H9 (cell line): Measurements from ENCODE around the gene ABCC12. TPM values are rescaled to one million over a fixed set of nuclear protein-coding genes. Genes with fewer than 3 reads are reported as not detected.

ENCODE experiments used
- DNase-seq: peaks from one replicate; pipeline ENCODE4 v3.0.0-alpha.2; 2017
- H2AFZ ChIP-seq: one replicate; pipeline ENCODE4 v1.6.1; 2013; ENCODE audit warnings: mild to moderate bottlenecking, low read length, control low read depth, moderate library complexity
- H2AK5ac ChIP-seq: 2 replicates; pipeline ENCODE4 v1.6.1; 2013; ENCODE audit warnings: low read length, control low read depth, mixed read lengths; ENCODE audit not compliant: insufficient read length
- H2BK120ac ChIP-seq: one replicate; pipeline ENCODE4 v1.6.1; 2013; ENCODE audit warnings: low read depth, mild to moderate bottlenecking, low read length, control low read depth, inconsistent platforms; ENCODE audit not compliant: poor library complexity, severe bottlenecking
- H2BK12ac ChIP-seq: 2 replicates; pipeline ENCODE4 v1.6.1; 2013; ENCODE audit warnings: low read length, control low read depth, mixed read lengths, low read depth; ENCODE audit not compliant: insufficient read length
- H2BK15ac ChIP-seq: 2 replicates; pipeline ENCODE4 v1.6.1; 2013; ENCODE audit warnings: low read depth, low read length, control low read depth
- H2BK20ac ChIP-seq: one replicate; pipeline ENCODE4 v1.6.1; 2013; ENCODE audit warnings: low read depth, mild to moderate bottlenecking, low read length, control low read depth, inconsistent platforms; ENCODE audit not compliant: poor library complexity, severe bottlenecking
- H2BK5ac ChIP-seq: 2 replicates; pipeline ENCODE4 v1.6.1; 2013; ENCODE audit warnings: low read length, control low read depth, mixed read lengths; ENCODE audit not compliant: insufficient read length
- H3K14ac ChIP-seq: 2 replicates; pipeline ENCODE4 v1.6.1; 2013; ENCODE audit warnings: low read length, control low read depth; ENCODE audit not compliant: insufficient read depth
- H3K18ac ChIP-seq: 2 replicates; pipeline ENCODE4 v1.6.1; 2013; ENCODE audit warnings: low read depth, mild to moderate bottlenecking, mixed read lengths, low read length, control low read depth; ENCODE audit not compliant: insufficient read length
- H3K23ac ChIP-seq: 2 replicates; pipeline ENCODE4 v1.6.1; 2013; ENCODE audit warnings: low read length, control low read depth, mixed read lengths, low read depth; ENCODE audit not compliant: insufficient read length
- H3K23me2 ChIP-seq: 2 replicates; pipeline ENCODE4 v1.6.1; 2013; ENCODE audit warnings: low read depth, mild to moderate bottlenecking, mixed read lengths, low read length, control low read depth; ENCODE audit not compliant: insufficient read length, poor library complexity, severe bottlenecking
- H3K27ac ChIP-seq: 2 replicates; pipeline ENCODE4 v1.5.1; 2013; ENCODE audit warnings: low read length, control low read depth, mixed read lengths, low read depth; ENCODE audit not compliant: insufficient read length
- H3K27me3 ChIP-seq: 2 replicates; pipeline ENCODE4 v1.6.1; 2013; ENCODE audit warnings: low read length, control low read depth, inconsistent platforms; ENCODE audit not compliant: insufficient read depth
- H3K4ac ChIP-seq: 2 replicates; pipeline ENCODE4 v1.6.1; 2013; ENCODE audit warnings: low read depth, mild to moderate bottlenecking, control low read depth, inconsistent platforms, low read length, moderate library complexity
- H3K4me1 ChIP-seq: 2 replicates; pipeline ENCODE4 v1.6.1; 2013; ENCODE audit warnings: low read length, control low read depth, inconsistent platforms; ENCODE audit not compliant: insufficient read depth
- H3K4me2 ChIP-seq: 2 replicates; pipeline ENCODE4 v1.6.1; 2013; ENCODE audit warnings: low read length, control low read depth, mixed read lengths; ENCODE audit not compliant: insufficient read length, insufficient read depth
- H3K56ac ChIP-seq: 2 replicates; pipeline ENCODE4 v1.6.1; 2013; ENCODE audit warnings: low read depth, mild to moderate bottlenecking, mixed read lengths, low read length, control low read depth; ENCODE audit not compliant: insufficient read length
- H3K79me1 ChIP-seq: 2 replicates; pipeline ENCODE4 v1.6.1; 2013; ENCODE audit warnings: low read depth, mild to moderate bottlenecking, moderate library complexity, low read length, control low read depth, inconsistent platforms; ENCODE audit not compliant: insufficient read depth, poor library complexity, severe bottlenecking
- H3K79me2 ChIP-seq: 2 replicates; pipeline ENCODE4 v1.6.1; 2013; ENCODE audit warnings: low read length, control low read depth, inconsistent platforms; ENCODE audit not compliant: insufficient read depth
- H3K9ac ChIP-seq: 2 replicates; pipeline ENCODE4 v1.6.1; 2013; ENCODE audit warnings: low read length, control low read depth, mixed read lengths; ENCODE audit not compliant: insufficient read length; ENCODE audit errors: extremely low read depth
- H3K9me3 ChIP-seq: one replicate; pipeline ENCODE4 v1.6.1; 2013; ENCODE audit warnings: low read depth, low read length, inconsistent platforms; ENCODE audit not compliant: control insufficient read depth
- H3T11ph ChIP-seq: one replicate; pipeline ENCODE4 v1.6.1; 2013; ENCODE audit warnings: mild to moderate bottlenecking, low read length, control low read depth, inconsistent platforms
- H4K20me1 ChIP-seq: one replicate; pipeline ENCODE4 v1.6.1; 2013; ENCODE audit not compliant: control insufficient read depth, insufficient read length, insufficient read depth
- H4K5ac ChIP-seq: 2 replicates; pipeline ENCODE4 v1.6.1; 2013; ENCODE audit warnings: low read depth, mild to moderate bottlenecking, mixed read lengths, low read length, control low read depth; ENCODE audit not compliant: insufficient read length
- H4K8ac ChIP-seq: replicated peaks from 2 replicates; pipeline ENCODE4 v1.6.1; 2013; ENCODE audit warnings: low read length, control low read depth, mixed read lengths, low read depth; ENCODE audit not compliant: insufficient read length
- H4K91ac ChIP-seq: 2 replicates; pipeline ENCODE4 v1.6.1; 2013; ENCODE audit warnings: low read depth, mild to moderate bottlenecking, moderate library complexity, mixed read lengths, low read length, control low read depth; ENCODE audit not compliant: insufficient read length
- H3K27ac Mint-ChIP-seq, 3 experiments: 2 replicates in 2 of 3; 3 replicates in 1 of 3; pipeline ENCODE4 v1.8.0; 2020 to 2021; ENCODE audit warnings: mixed read lengths in 3 of 3, mild to moderate bottlenecking in 1 of 3, moderate library complexity in 1 of 3
- H3K27me3 Mint-ChIP-seq: 2 replicates; pipeline ENCODE4 v1.8.0; 2021; ENCODE audit warnings: low read depth, mild to moderate bottlenecking, moderate library complexity, mixed read lengths
- H3K36me3 Mint-ChIP-seq, 3 experiments: 2 replicates in 2 of 3; 3 replicates in 1 of 3; pipeline ENCODE4 v1.8.0; 2020 to 2021; ENCODE audit warnings: low read depth in 3 of 3, mixed read lengths in 3 of 3; ENCODE audit not compliant: insufficient read depth in 1 of 3
- H3K4me1 Mint-ChIP-seq, 2 experiments: 2 replicates each; pipeline ENCODE4 v1.8.0; 2020; ENCODE audit warnings: mixed read lengths in 2 of 2
- H3K4me3 Mint-ChIP-seq, 2 experiments: 2 replicates in 1 of 2; 3 replicates in 1 of 2; pipeline ENCODE4 v1.8.0; 2020 to 2021; ENCODE audit warnings: mild to moderate bottlenecking in 2 of 2, mixed read lengths in 2 of 2, moderate library complexity in 1 of 2
- H3K9me3 Mint-ChIP-seq, 2 experiments: 2 replicates in 1 of 2; 3 replicates in 1 of 2; pipeline ENCODE4 v1.8.0; 2020; ENCODE audit warnings: mild to moderate bottlenecking in 2 of 2, mixed read lengths in 2 of 2, moderate library complexity in 1 of 2
- WGBS: extraction: QIAGEN DNeasy Blood & Tissue Kit; methylation state at CpG from one replicate; pipeline ENCODE4 v1.1.7; 2013; ENCODE audit warnings: missing lambda C conversion rate, low lambda C conversion rate, mixed read lengths; ENCODE audit not compliant: insufficient read length; ENCODE audit errors: extremely low coverage; 5-methylcytosine and 5-hydroxymethylcytosine counted together
- total RNA-seq: library from RNA; stranded (reverse); gene quantifications from 2 replicates; pipeline ENCODE4 v1.2.1, GENCODE V29; 2021
- TF ChIP-seq, protein P1 (sequence below): fragments of 200-600 bp; sonication (generic); conservative IDR thresholded peaks from 3 replicates; pipeline ENCODE4 v1.8.0; 2021; ENCODE audit warnings: antibody characterized with exemption, mild to moderate bottlenecking

The ABCC12 gene
- total RNA-seq, 1 experiment from 2014 or later, result 0.09 TPM

DNA sequence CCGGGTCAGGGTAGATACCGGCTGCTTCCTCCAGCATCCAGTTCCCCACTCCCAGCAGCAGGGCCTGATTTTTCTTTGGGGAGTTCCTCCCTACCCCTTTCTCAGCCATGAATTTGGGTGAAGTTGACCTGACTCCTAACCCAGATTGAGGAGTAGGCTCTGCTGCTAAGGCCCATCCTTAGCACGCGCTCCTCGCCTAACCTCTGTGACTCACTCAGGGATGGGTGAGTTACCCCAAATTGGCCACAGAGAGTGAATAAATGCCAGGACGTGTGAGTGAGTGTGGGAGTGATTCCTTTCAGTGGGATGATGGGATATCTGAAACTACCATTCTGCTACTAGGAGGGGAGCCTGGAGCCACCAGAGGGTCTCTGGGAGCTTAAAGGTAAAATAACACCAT is 28.9 kb upstream of the ABCC12 start:
- H3K9ac ChIP-seq, result no peak overlapping the region
- TF ChIP-seq, protein P1, sequence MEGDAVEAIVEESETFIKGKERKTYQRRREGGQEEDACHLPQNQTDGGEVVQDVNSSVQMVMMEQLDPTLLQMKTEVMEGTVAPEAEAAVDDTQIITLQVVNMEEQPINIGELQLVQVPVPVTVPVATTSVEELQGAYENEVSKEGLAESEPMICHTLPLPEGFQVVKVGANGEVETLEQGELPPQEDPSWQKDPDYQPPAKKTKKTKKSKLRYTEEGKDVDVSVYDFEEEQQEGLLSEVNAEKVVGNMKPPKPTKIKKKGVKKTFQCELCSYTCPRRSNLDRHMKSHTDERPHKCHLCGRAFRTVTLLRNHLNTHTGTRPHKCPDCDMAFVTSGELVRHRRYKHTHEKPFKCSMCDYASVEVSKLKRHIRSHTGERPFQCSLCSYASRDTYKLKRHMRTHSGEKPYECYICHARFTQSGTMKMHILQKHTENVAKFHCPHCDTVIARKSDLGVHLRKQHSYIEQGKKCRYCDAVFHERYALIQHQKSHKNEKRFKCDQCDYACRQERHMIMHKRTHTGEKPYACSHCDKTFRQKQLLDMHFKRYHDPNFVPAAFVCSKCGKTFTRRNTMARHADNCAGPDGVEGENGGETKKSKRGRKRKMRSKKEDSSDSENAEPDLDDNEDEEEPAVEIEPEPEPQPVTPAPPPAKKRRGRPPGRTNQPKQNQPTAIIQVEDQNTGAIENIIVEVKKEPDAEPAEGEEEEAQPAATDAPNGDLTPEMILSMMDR, result no peak
- H3K4ac ChIP-seq, result no peak overlapping the region
- H3K4me1 Mint-ChIP-seq, result peaks cover 2 to 7% of the 10 kb centered on the region in 2 experiments; a peak in 3 of 4 replicates
- no peak overlapping the region for H3K56ac ChIP-seq
- no peaks in the 10 kb centered on the region; a peak in 1 of 7 replicates for H3K36me3 Mint-ChIP-seq
- no peaks in the 10 kb centered on the region for H3K79me1 ChIP-seq
- no peak overlapping the region for H2BK120ac ChIP-seq
- no peaks in the 10 kb centered on the region for H3K27me3 Mint-ChIP-seq
- no peak overlapping the region for H3K14ac ChIP-seq
- no peaks in the 10 kb centered on the region for H3K9me3 ChIP-seq
- WGBS, result no CpG with 5 or more reads among the region's 6 CpGs
- H3K4me1 ChIP-seq, result no peaks in the 10 kb centered on the region
- no peak overlapping the region for H2AK5ac ChIP-seq
- no peak overlapping the region for H4K8ac ChIP-seq
- no peak overlapping the region; the same call in 1 of the 2 replicates for H2BK15ac ChIP-seq
- no peak overlapping the region for H2AFZ ChIP-seq
- no peak overlapping the region for H3K4me2 ChIP-seq
- H2BK12ac ChIP-seq, result no peak overlapping the region
- H2BK20ac ChIP-seq, result no peak overlapping the region
- no peaks in the 10 kb centered on the region for H3K23me2 ChIP-seq
- H3K79me2 ChIP-seq, result no peaks in the 10 kb centered on the region
- H3K27me3 ChIP-seq, result no peaks in the 10 kb centered on the region
- H2BK5ac ChIP-seq, result no peak overlapping the region
- no peak overlapping the region for H3T11ph ChIP-seq
- no peak overlapping the region for H4K91ac ChIP-seq
- no peak for DNase-seq
- H3K27ac Mint-ChIP-seq, result no peak overlapping the region
- no peaks in the 10 kb centered on the region for H3K9me3 Mint-ChIP-seq
- no peak overlapping the region for H3K18ac ChIP-seq
- no peaks in the 10 kb centered on the region for H4K20me1 ChIP-seq
- H3K27ac ChIP-seq, result no peak overlapping the region
- H3K23ac ChIP-seq, result no peak overlapping the region
- H4K5ac ChIP-seq, result no peak overlapping the region
- no peak overlapping the region for H3K4me3 Mint-ChIP-seq
